ENCODE measurements around the gene NRM. TPM values are rescaled to one million over a fixed set of nuclear protein-coding genes. Genes with fewer than 3 reads are reported as not detected.

Gene NRM
- total RNA-seq, 2 experiments from 2014 or later = 21.0 to 22.0 TPM

- DNase-seq (peak; percentile 86), ATAC-seq (peak; percentile 74)
- no peaks in the 10 kb centered on the region for H3K27me3 Mint-ChIP-seq
- peak overlapping the region; percentile 90 for H3K4me3 Mint-ChIP-seq
- H3K4me1 Mint-ChIP-seq (ENCODE audit: low read depth) = peaks cover 20% of the 10 kb centered on the region
- H3K36me3 Mint-ChIP-seq (ENCODE audit: low read depth) = peaks cover 28% of the 10 kb centered on the region
- no peak for TF ChIP-seq CTCF (IDR thresholded peaks at IDR 0.05)
- ChIA-PET POLR2A (interaction anchor here (1.0 to 1.7 kb wide), 6 partner anchors 9 to 155 kb away, joined by 3 to 8 read pairs (median 4); partner anchors contain the start of gene DHX16), CTCF (interaction anchor here (0.7 to 2.5 kb wide), 5 partner anchors 21 to 433 kb away, joined by 3 to 14 read pairs (median 3); partner anchors contain the start of gene ATAT1)
- H3K27ac Mint-ChIP-seq = peak overlapping the region; percentile 92
- intact Hi-C loops (cut with micrococcal nuclease) = no loop called here
- no peaks in the 10 kb centered on the region for H3K9me3 Mint-ChIP-seq
Measured at GRCh38 chr6:30647242-30648116, 43.3 kb downstream of the NRM start.

- DNase-seq (peak; percentile 97), ATAC-seq (peak; percentile 88)
- Mint-ChIP-seq H3K9me3 (no peaks in the 10 kb centered on the region), H3K27ac (peak within 1 kb of the TSS; percentile 92), H3K27me3 (no peaks in the 10 kb centered on the region), H3K4me1 (ENCODE audit: low read depth) (peaks cover 24% of the 10 kb centered on the region), H3K4me3 (peak within 1 kb of the TSS; percentile 90), H3K36me3 (ENCODE audit: low read depth) (peaks cover 22% of the 10 kb centered on the region)
- intact Hi-C loops (cut with micrococcal nuclease) = no loop called here
- ChIA-PET POLR2A (interaction anchor here (0.7 to 1.7 kb wide), 4 partner anchors 20 to 76 kb away, joined by 3 to 8 read pairs (median 6); partner anchors contain the start of genes ATAT1 and MRPS18B), CTCF (interaction anchor here (0.6 to 1.5 kb wide), 8 partner anchors 10 to 194 kb away, joined by 3 to 5 read pairs (median 3); partner anchors contain the start of gene ATAT1)
- no peak for TF ChIP-seq CTCF (IDR thresholded peaks at IDR 0.05)
Measured at GRCh38 chr6:30646450-30647241, 44.1 kb downstream of the NRM start, which contains the start of gene C6orf136. C6orf136 (plus strand) TSS chr6:30647133; CDS start chr6:30647232, 99 bp downstream.

- no peaks in the 10 kb centered on the region for H3K9me3 Mint-ChIP-seq
- intact Hi-C loops (cut with micrococcal nuclease) = no loop called here
- no peak for TF ChIP-seq CTCF (IDR thresholded peaks at IDR 0.05)
- H3K4me3 Mint-ChIP-seq = no peak overlapping the region
- CTCF ChIA-PET = interaction anchor here (0.6 to 1.5 kb wide), 8 partner anchors 11 to 193 kb away, joined by 3 to 5 read pairs (median 3); partner anchors contain the start of genes ATAT1, MRPS18B and PPP1R10
- H3K36me3 Mint-ChIP-seq (ENCODE audit: low read depth) = peaks cover 17% of the 10 kb centered on the region
- H3K27me3 Mint-ChIP-seq = no peaks in the 10 kb centered on the region
- POLR2A ChIA-PET = interaction anchor here (0.7 to 1.7 kb wide), 5 partner anchors 19 to 85 kb away, joined by 3 to 8 read pairs (median 4); partner anchors contain the start of genes ATAT1 and MRPS18B
- DNase-seq (no peak), ATAC-seq (no peak)
- H3K4me1 Mint-ChIP-seq (ENCODE audit: low read depth) = peaks cover 30% of the 10 kb centered on the region
- peak overlapping the region; percentile 92 for H3K27ac Mint-ChIP-seq
Measured at GRCh38 chr6:30645989-30646388, 44.8 kb downstream of the NRM start.

- DNase-seq (no peak), ATAC-seq (no peak)
- H3K36me3 Mint-ChIP-seq (ENCODE audit: low read depth) = peaks cover 16% of the 10 kb centered on the region
- no peak overlapping the region for H3K27ac Mint-ChIP-seq
- no peak for TF ChIP-seq CTCF (IDR thresholded peaks at IDR 0.05)
- no peaks in the 10 kb centered on the region for H3K27me3 Mint-ChIP-seq
- ChIA-PET CTCF (interaction anchor here (0.7 to 1.5 kb wide), 3 partner anchors 34 to 86 kb away, joined by 4 to 5 read pairs (median 4); no protein-coding TSS in a partner anchor), POLR2A (interaction anchor here (0.6 to 1.4 kb wide), 5 partner anchors 10 to 133 kb away, joined by 3 to 8 read pairs (median 4); no protein-coding TSS in a partner anchor)
- peaks cover 39% of the 10 kb centered on the region for H3K4me1 Mint-ChIP-seq (ENCODE audit: low read depth)
- no peak overlapping the region for H3K4me3 Mint-ChIP-seq
- intact Hi-C loops (cut with micrococcal nuclease) = no loop called here
- H3K9me3 Mint-ChIP-seq = no peaks in the 10 kb centered on the region
Measured at GRCh38 chr6:30644769-30645168, 46.0 kb downstream of the NRM start.
